ENCODE data around the gene LARP1B.
A peak's percentile ranks its signal among the peaks of the same experiment; 100 is the strongest.
"Not testable (repeated sequence)": the region's sequence is repeated elsewhere in the genome, so short reads cannot be mapped to it uniquely, and the experiment has no call there.

LARP1B gene

GRCh38 chr4:128155231-128155855 lies 94.2 kb downstream of the LARP1B start:
- no peak for DNase-seq (ENCODE audit: extremely low read depth, low read depth)
- TF ChIP-seq, protein P1, sequence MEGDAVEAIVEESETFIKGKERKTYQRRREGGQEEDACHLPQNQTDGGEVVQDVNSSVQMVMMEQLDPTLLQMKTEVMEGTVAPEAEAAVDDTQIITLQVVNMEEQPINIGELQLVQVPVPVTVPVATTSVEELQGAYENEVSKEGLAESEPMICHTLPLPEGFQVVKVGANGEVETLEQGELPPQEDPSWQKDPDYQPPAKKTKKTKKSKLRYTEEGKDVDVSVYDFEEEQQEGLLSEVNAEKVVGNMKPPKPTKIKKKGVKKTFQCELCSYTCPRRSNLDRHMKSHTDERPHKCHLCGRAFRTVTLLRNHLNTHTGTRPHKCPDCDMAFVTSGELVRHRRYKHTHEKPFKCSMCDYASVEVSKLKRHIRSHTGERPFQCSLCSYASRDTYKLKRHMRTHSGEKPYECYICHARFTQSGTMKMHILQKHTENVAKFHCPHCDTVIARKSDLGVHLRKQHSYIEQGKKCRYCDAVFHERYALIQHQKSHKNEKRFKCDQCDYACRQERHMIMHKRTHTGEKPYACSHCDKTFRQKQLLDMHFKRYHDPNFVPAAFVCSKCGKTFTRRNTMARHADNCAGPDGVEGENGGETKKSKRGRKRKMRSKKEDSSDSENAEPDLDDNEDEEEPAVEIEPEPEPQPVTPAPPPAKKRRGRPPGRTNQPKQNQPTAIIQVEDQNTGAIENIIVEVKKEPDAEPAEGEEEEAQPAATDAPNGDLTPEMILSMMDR (IDR thresholded peaks at IDR 0.05; ENCODE audit: low read depth, low read length): no peak

DNA sequence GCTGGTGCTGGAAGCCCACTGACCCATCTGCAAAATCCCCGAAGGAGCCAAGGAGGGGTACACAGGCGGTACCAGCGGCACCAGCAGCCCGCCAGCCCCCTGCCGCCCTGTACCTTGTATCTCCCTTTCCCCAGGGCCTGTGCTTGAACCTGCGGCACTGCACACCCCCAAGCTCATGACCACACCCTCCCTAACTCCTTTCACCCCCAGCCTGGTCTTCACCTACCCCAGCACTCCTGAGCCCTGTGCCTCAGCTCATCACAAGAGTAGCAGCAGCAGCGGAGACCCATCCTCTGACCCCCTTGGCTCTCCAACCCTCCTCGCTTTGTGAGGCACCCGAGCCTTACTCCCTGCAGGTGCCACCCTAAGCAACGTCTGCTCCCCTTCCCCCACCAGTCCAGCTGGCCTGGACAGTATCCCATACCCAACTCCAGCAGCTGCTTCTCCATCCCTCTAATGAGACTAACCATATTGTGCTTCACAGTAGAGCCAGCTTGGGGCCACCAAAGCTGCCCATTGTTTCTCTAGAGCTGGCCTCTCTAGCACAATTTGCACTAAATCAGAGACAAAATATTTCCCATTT lies 94.9 kb downstream of the LARP1B start:
- DNase-seq (ENCODE audit: extremely low read depth, low read depth): no peak
- TF ChIP-seq, protein P1 (IDR thresholded peaks at IDR 0.05; ENCODE audit: low read depth, low read length): no peak

GRCh38 chr4:128156472-128156871 lies 95.4 kb downstream of the LARP1B start:
- not testable (repeated sequence) for DNase-seq (ENCODE audit: extremely low read depth, low read depth)

DNA sequence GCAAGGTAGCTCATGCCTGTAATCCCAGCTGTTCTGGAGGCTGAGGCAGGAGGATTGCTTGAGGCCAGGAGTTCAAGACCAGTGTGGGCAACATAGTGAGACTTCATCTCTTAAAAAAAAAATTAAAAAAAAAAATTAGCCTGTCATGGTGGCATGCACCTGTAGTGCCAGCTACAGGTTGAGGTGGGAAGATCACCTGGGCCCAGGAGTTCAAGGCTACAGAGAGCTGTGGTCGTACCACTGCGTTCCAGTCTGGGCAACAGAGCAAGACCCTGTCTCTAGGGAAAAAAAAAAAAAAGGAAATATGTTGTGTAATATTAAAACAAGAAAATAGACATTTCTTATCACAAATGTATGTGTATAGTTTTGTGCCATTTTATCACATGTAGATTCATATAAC lies 97.8 kb downstream of the LARP1B start:
- TF ChIP-seq, protein P1 (IDR thresholded peaks at IDR 0.05; ENCODE audit: low read depth, low read length): no peak
- no peak for DNase-seq (ENCODE audit: extremely low read depth, low read depth)

DNA sequence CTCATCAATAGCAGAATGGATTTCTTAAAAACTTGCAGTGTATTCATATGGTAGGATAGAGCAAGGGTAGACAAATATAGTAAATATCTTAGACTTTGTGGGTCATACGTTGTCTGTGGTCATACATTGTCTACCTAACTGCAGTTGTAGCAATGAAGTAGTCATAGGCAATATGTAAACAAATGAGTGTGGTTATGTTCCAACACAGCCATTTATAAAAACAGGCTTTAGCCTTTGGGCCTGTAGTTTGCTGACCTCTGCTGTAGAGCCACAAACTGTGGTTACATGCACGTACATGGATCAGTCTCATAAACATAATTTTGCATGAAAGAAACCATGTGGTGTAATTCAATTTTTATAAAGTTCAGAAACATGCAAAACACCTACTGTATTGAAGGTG lies 98.9 kb downstream of the LARP1B start:
- TF ChIP-seq, protein P1 (IDR thresholded peaks at IDR 0.05; ENCODE audit: low read depth, low read length): peak; percentile 19
- peak; percentile 19 for DNase-seq (ENCODE audit: extremely low read depth, low read depth)

- TF ChIP-seq, protein P1 (IDR thresholded peaks at IDR 0.05; ENCODE audit: low read depth, low read length): no peak
- DNase-seq (ENCODE audit: extremely low read depth, low read depth): no peak
Observed at GRCh38 chr4:128161138-128161537, 100.0 kb downstream of the LARP1B start.

DNA sequence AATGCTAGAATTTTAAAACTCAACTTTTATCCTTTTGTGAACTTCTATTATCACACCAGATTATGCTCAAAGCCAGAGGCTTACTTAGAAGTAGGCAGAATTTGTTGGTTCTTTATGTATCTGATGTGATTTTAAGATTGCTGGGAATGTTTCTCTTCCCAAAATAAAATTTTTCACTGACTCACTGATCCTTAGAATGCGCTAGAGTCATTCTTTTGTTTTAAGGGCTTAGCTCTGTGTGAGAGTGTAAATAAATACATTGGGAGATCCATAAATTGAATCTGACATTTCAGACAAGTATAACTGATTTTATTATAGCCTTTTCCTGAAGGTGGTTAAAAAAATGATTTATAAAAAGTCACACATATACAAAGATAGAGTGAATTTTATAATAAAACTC lies 101.3 kb downstream of the LARP1B start:
- DNase-seq (ENCODE audit: extremely low read depth, low read depth): no peak
- TF ChIP-seq, protein P1 (IDR thresholded peaks at IDR 0.05; ENCODE audit: low read depth, low read length): no peak
